NCI-H82 treated with DMSO at 0.1 percent for 48 hours (cell line): ENCODE data around the gene STK16.

Experiments used
- DNase-seq: peaks from one replicate; lab custom pipeline; 2025; ENCODE audit not compliant: unreplicated experiment; lab: John Stamatoyannopoulos, UW

The STK16 gene

DNA sequence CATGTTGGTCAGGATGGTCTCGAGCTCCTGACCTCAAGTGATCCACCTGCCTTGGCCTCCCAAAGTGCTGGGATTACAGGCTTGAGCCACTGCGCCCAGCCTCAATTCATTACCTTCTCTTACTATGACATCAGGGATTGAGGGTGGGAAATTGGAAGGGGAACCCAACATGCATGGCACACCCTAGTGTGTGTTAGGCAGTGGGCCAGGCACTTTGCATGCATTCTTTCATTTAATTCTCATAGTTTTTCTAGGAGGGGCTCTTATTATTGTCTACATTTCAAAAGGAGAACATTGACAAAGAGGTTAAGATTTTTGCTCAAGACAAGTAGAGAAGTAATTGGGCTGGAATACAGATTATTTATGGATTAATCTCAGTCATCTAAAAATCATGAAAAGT is 23.0 kb downstream of the STK16 start:
- DNase-seq, result no peak

DNA sequence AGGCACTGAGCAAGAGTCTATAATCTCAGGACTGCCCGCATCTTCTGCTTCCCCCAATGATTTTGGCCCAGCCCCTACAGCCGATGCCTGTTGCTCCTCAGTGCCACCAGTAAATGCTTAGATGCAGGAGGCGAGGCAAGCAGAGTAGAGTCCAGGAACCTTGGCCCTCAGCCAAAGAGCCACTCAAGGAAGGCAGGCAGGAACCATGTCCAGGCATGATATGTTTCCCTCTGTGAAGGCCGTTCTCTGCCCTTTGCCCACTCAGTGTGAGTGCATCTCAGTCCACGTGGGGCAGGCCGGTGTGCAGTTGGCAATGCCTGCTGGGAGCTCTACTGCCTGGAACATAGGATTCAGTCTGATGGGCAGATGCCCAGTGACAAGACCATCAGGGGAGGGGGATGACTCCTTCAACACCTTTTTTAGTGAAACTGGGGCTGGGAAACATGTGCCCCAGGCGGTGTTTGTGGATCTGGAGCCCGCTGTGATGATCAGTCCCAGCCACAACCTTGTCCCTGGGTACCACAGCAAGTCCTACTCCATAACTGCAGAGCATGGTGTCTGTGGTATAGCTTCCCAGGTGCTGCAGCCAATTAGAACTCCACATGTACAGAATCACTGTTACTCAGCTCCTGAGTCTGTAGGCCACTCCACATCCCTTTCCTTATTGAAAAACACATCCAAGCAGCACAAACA is 24.2 kb downstream of the STK16 start:
- DNase-seq, result no peak

DNA sequence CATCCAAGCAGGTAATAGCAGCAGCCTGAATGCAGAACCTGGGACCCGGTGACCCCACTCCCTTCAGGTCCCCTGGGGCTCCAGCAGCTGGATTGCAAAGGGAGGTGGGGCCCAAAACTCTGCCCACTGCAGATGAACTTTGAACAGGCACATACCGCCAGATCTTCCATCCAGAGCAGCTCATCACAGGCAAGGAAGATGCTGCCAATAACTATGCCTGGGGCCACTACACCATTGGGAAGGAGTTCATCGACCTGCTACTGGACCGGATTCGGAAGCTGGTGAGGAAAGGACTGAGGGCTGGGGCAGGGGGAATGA is 24.7 kb downstream of the STK16 start:
- no peak for DNase-seq

DNA sequence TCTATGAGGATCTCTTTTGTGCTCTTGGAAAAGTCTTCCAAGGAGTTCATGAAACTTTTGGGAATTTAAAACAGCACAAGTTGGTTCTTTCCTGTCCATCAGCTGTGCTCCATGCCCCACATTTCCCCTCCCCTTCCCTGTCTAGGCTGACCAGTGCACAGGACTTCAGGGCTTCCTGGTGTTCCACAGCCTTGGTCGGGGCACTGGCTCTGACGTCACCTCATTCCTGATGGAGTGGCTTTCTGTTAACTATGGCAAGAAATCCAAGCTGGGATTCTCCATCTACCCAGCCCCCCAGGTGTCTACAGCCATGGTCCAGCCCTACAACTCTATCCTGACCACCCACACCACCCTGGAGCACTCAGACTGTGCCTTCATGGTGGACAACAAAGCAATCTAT is 25.7 kb downstream of the STK16 start:
- DNase-seq, result no peak

DNA sequence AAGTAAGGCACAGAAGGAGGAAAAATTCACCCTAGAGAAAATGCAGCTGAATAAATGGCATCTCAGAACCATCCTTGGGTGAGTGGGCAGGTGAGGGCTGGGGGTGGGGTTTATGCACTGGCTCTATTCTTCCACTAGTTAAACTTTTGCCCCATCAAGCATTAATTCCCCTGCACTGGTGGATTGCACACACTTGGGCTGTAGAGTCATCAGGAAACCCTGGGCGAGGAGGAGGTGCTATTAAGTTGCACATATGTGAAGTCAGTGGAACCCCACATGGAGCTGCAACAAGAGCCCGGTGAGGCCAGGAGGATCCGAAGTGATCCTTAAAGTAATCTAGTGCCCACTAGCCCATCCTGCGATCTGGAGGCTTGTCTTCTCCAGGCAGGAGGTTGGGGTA is 27.1 kb downstream of the STK16 start:
- no peak for DNase-seq

DNA sequence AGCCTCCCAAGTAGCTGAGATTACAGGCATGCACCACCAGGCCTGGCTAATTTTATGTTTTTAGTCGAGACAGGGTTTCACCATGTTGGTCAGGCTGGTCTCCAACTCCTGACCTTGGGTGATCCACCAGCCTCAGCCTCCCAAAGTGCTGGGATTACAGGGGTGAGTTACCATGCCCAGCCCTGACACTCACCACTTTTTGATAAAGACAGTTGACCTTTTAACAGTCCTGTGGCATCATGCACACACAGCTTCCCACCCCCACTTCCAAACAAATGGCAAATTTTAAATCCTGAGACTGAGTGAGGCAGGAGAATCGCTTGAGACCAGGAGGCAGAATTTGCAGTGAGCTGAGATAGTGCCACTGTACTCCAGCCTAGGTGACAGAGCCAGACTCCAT is 27.7 kb downstream of the STK16 start:
- no peak for DNase-seq

DNA sequence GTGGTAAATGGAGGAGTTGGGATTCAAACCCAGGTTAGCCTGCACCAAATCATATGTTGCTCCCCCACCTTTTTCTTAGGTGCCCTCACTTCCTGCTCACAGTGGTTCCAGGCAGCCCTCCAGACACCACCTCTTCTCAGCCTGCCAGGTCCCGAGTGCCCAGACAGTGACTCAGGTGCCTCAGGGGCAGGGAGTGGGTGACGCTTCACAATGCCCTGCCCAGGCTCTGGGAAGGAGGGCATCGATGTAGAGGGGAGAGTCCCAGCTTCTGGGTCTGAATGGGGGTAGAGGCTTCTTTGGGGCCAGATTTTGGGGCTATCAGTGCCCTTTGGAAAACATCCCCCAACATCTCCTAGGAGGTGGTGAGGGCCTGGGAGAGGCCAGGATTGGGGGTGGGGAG is 28.7 kb downstream of the STK16 start:
- no peak for DNase-seq

DNA sequence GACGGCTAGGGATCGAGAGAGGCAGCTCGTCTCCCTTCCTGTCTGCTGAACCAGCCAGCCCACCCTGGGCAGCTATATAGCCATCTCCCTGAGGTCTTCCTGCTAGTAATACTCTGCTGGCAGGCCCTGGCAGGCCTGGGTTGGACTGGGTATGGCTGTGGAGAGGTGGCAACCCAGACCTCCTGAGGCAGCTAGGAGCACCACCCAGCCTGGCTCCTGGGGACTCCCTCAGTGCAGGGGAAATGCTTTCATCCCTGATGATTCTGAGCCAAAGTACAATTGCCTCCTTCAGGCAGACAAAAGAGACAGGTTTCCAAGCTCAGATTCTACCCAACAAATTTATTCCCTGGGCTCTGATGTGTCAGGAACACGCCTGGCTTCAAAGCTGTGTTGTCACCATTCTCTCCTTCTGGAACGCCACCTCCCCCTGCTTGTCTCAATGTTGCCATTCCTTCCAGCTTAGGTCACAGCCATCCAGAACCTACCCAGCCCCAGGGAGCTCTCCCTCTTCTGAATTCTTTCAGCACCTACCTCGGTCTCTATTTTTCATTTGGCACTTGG is 29.2 kb downstream of the STK16 start:
- no peak for DNase-seq

DNA sequence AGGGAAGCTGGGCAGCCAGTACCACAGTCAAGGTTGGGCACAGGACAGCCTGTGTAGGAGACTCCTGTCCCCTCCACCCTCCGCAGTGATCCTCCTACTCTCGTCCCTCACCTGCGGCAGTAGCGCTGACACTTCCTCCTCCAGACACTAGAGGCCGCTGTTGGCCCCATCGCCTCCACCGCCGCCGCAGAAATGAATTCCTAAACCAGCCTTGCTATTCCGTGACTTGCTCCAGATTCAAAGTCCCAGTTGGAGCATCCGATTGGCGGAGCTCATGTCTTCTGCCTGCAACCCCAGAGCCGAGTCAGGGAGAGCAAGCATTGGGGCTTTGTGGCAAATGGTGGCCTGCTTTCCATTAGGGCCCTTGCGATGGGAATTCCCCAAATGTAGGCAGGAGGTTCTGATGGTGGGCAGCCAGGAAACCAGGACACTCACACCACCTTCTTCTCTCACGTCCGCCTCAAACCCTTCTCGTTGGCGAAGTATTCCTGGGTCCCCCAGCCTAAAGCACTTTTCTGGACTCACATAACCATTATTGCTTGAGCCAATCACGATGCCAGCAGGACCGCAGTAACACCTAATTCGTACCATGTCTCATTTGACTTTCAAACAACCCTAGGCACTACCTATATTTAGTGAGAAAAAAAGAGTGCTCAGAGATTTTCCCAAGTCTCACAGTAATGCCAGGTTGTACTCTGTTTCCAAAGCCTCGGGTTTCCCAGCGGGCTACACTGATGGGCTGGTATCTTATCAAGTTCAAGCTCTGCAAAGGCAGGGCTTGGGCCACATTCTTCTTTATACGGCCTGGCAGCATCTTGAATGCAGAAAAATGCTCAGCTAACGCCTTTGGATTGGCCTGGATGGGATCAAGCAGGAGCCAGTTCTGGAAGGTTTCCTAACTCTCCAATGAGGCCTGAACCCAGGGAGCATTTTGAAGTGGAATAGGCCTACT is 32.7 kb downstream of the STK16 start:
- peak; percentile 74 for DNase-seq

DNA sequence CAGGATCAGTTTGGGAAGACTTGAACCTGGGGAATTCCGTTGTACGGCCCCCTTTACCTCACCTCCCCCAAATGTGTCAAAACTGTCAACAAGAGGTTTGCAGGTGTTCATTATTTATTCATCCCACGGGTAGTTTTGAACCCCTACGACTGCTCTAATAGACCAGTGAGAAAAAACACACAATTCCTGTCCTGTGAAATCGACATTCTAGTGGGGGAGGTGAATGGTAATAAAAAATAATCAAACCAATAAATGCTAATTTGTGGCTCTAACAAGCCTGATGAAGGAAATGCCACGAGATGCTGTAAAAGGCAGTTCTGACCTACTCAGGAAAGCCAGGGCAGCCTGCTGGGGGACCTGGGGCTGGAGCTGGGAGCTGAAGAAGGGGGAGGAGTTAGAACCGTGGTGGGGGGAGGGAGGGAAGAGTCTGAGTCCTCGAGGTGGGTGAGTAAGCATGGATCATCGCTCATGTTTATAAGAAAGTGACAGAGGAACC is 33.4 kb downstream of the STK16 start:
- no peak for DNase-seq

DNA sequence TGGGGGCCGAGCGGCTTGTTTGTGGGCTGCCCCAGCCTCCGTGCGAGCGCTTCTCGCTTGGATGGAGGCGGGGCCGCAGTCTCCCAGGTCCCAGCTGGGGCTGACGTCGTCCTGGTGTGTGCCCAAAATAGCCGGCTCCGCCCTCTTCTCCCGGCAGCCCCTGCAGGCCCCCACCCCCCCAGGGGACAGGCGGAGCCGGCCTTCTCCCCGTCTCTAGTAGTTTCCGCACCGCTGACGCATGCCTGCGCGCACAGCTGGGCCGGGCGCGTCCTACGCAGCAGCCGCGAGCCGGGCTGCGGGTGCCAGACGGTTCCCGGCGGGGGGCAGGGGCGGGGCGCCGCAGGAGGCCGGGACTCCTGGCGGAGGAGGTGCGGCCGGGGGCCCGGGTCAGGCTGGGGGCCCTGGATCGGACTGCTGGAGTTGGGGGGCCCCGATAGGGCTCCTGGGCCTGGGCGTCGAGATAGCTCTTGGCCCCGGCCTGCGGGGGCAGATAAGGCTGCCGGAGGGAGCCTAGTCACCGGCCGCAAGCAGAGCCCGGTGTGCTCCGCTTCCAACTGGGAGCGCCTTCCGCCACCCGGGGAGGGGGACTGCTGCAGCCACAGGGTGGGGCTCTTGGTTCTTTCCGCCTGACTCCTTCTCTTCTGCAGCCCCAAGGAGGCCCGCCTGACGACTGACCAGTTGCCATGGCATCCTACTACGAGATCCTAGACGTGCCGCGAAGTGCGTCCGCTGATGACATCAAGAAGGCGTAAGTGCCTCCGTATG is 34.1 kb downstream of the STK16 start, which contains the start of gene DNAJB2:
TSS of gene DNAJB2 (plus strand) at position 216 of the 765 bp plus-strand sequence. CDS start at position 684, 468 bp downstream.
- DNase-seq, result peak; percentile 96

DNA sequence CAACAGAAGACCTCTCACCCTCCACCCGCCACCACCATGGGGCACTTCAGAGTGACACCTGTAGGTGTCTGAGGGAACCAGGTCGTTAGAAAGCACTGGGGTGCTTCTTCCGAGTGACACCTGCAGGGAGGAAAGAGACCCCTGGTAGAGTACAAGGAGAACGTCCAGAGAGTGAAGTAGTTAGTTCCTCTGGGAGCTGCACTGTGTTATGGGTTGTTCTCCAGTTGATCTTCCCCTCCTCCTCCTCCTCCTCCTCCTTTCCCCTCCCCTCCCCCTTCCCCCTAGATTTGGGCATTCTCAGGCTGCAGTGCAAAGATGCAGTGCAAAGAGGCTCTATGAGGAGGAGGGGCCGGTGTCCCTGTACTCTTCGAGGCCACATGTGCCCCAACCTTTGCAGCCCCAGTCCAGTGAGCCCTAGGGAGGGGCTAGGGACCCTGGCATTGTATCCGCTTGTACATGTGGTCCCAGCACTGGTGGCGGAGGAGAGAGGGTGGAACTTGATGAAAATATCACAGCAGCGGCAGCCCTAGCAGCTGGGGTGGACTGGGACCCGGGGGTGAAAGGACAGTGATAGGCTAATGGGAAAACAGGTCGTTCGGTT is 34.7 kb downstream of the STK16 start:
- no peak for DNase-seq

DNA sequence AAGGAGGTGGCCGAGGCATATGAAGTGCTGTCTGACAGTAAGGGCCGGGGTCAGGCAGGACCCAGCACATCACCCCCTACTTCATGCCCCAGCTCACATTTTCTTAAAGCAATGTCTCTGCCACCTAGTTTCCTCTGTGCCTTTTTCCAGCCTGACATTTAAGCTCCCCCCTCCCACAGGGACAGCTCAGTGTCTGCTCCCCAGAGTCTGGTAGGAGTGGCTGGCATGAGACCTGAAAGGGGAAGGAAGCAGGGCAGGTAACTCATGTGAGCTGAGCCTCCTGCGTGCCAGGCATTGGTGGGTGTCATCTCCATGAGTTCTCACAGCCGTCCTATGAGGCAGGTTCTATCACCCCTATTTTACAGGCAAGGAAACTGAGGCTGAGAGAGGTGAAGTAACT is 35.4 kb downstream of the STK16 start:
- no peak for DNase-seq

DNA sequence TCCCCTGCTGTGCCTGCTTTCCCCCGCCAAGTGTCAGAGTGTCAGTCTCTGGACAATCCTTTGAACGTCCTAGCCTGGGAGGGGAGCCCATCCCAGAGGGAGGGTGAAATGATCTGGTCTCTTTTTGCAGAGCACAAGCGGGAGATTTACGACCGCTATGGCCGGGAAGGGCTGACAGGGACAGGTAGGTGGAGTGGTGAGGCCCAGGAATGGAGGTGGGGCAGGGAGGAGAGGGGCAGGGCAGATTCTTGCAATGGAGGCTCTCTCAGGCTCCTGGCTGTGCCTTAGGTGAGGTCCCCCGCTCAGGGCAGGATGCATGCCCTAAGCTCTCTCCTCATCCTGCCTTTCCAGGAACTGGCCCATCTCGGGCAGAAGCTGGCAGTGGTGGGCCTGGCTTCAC is 36.3 kb downstream of the STK16 start:
- DNase-seq, result no peak

DNA sequence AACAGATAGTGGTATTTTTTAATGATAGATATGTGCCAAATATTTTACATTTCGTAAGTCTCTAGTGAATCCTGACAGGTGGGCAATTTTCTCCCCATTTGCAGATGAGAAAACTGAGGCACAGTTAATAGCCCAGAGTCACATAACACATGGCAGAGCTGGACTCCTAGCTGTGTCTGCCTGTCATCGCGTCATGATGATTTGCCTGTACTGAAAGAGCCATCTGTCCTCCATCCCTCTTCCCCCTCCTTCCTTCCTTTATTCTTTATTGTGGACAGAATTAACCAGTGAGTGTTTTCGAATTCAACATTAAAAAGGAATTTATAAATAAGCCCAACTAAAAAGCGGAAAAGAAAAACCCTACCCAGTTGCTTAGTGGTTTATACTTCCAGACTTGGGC is 37.1 kb downstream of the STK16 start:
- no peak for DNase-seq

DNA sequence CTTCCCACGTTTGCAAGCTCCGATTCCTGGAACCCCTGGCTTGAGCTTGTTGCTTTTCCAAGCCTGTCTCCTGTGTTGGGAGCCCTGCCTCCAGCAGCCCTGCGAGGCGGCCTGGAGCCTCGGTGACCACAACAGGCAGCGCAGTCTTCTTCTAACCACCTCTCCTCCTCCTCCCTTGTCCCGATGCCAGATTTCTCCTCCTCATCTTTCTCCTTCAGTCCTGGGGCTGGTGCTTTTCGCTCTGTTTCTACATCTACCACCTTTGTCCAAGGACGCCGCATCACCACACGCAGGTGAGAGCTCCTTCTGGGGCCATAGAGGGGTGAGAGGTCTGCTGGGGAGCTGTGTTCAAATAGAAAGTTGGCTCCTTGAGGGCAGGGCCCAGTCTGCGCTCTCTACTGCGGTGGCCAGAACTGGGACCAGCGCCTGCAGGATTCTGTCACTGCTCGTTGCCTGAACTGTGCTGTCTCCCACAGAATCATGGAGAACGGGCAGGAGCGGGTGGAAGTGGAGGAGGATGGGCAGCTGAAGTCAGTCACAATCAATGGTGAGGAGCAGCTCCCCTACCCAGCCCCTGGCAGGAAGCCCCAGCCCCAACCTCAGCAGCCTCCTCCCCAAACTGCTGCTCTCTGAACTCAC is 37.8 kb downstream of the STK16 start:
- no peak for DNase-seq

DNA sequence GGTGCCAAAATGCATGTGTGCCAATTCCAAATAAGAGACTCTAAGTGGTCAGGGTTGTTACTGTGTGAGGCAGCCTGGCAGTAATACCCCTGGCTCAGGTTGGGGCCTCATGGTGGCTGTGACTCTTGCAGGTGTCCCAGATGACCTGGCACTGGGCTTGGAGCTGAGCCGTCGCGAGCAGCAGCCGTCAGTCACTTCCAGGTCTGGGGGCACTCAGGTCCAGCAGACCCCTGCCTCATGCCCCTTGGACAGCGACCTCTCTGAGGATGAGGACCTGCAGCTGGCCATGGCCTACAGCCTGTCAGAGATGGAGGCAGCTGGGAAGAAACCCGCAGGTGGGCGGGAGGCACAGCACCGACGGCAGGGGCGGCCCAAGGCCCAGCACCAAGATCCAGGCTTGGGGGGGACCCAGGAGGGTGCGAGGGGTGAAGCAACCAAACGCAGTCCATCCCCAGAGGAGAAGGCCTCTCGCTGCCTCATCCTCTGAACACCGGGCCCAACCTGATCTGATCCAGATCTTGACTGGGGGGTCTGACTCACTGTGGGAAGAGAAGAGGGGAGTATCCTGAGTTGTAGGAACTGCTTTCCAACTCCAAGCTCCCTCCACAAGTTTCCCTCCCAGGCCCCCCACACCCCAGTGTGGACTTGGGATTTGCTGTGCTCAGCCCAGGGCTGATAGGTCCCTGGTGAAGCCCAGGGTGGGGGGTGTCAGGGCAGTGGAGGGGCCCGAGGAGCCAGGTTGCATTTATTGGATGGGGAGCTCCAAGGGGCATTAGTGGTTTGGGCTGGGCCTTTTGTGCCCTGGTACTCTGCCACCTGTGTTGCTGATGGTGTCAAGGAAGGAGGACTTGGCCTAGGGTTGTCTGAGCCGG is 39.5 kb downstream of the STK16 start:
- no peak for DNase-seq

DNA sequence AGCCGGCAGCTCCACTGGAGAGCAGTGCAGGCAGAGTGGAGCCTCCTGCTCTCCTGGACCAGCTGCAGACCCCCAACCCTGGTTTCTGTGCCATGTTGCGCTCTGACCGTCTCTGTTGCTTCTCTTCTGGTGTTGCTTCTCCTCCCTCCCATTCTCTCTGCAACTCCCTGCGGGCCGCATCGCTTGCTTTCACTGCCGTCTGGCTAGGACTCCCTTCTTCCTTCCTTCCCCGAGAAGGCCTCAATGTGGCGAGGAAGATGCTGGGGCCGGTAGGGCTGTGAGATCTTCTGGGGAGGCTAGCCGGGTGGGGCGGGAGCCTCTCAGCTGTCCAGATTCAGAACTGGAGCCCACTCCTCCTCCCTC is 40.1 kb downstream of the STK16 start:
- no peak for DNase-seq

DNA sequence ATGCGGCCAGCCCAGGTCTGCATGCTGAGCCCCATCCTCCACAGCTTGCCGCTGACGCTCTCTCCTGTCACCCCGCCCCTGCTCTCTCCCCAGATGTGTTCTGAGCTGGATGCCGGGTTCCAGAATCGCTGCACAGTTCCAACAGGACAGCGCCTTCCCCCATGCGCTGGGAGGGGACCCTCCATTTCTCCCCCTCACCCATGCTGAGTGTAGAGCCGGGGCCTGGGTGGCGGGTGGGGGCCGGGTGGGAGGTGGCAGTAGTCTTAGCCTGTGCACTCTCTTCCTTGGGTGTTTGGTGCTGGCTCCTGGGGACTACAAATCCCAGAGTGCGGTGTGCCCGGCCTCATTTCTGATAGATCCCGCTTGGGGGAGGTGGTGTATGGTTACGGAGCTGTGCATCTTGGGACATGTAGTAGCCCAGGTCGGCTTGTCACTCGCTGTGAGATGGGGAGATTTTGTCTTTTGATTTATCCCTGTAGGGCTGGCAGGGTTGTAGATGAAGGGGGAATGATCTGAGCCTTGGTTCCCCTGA is 40.7 kb downstream of the STK16 start:
- DNase-seq, result no peak
